Activated naive CD8-positive, alpha-beta T cell treated with anti-CD3 and anti-CD28 coated beads for 36 hours (primary cell): ENCODE measurements around the gene ALX4. TPM values are rescaled to one million over a fixed set of nuclear protein-coding genes. Genes with fewer than 3 reads are reported as not detected.

Source experiments
- DNase-seq: peaks from one replicate; pipeline ENCODE4 v3.0.0; 2021
- H3K27ac Mint-ChIP-seq: one replicate; pipeline ENCODE4 v1.8.0; 2022; ENCODE audit warnings: mild to moderate bottlenecking, moderate library complexity, mixed read lengths
- H3K27me3 Mint-ChIP-seq: one replicate; pipeline ENCODE4 v1.8.0; 2022; ENCODE audit warnings: mild to moderate bottlenecking, mixed read lengths
- H3K36me3 Mint-ChIP-seq: one replicate; pipeline ENCODE4 v1.8.0; 2021; ENCODE audit warnings: mild to moderate bottlenecking, mixed read lengths
- H3K4me1 Mint-ChIP-seq: one replicate; pipeline ENCODE4 v1.8.0; 2021; ENCODE audit warnings: mixed read lengths
- H3K4me3 Mint-ChIP-seq: one replicate; pipeline ENCODE4 v1.8.0; 2022; ENCODE audit warnings: mild to moderate bottlenecking, moderate library complexity, mixed read lengths
- H3K9me3 Mint-ChIP-seq: one replicate; pipeline ENCODE4 v1.8.0; 2022; ENCODE audit warnings: mixed read lengths
- total RNA-seq, 2 experiments: library from RNA; stranded (reverse); gene quantifications; one replicate each; pipeline ENCODE4 v1.2.3, GENCODE V29; 2021

Gene ALX4
- total RNA-seq, 2 experiments from 2014 or later: not detected

DNA sequence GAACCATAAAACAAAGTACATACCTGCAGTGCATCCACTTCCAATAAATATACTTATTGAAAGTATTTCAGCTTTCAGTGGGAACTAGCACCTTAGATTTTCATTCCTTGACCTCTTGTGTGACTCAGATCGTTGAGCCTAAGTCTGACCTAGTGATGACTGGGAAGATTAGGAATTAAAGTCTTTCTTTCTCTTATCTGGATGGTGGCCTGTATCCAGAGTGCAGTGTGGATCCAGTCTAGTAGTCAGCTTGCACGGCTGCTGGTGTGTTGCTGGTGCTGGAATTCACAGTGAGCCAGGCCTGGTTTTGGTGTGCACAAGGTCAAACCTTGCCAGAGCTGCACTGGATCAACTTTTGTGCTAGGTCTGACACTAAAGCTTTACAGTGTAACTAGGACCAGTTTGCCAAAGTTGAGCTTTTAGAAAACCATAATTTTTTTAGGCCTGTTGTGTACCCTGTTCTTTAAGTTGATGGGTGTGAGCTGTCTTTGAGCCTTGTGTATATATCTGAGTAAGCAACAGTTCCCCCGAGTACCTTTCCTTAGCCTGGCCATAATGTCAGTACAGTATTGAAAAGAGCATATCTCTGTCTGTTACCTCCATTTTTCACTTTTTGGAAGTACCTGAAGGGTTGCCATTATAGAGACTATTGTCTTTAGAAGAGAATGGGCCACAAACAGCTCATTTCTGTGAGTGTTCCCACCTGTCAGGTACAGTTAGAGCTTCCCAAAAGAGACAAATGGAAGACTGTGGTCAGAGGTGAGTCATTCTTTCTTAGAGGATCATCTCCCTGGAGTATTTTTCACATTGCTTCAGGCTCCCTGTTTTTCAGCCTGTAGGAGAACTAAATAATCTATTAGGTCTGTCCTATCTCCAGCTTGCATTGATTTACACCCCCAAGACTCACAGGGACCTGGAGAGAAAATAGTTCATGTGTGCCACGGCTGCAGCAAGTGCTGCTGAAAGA, 89.8 kb downstream of the ALX4 start:
- DNase-seq: no peak
- H3K27me3 Mint-ChIP-seq: no peaks in the 10 kb centered on the region
- no peak overlapping the region for H3K4me3 Mint-ChIP-seq
- H3K27ac Mint-ChIP-seq: no peak overlapping the region
- no peaks in the 10 kb centered on the region for H3K9me3 Mint-ChIP-seq
- H3K36me3 Mint-ChIP-seq: peaks cover 15% of the 10 kb centered on the region
- H3K4me1 Mint-ChIP-seq: peaks cover 5% of the 10 kb centered on the region

DNA sequence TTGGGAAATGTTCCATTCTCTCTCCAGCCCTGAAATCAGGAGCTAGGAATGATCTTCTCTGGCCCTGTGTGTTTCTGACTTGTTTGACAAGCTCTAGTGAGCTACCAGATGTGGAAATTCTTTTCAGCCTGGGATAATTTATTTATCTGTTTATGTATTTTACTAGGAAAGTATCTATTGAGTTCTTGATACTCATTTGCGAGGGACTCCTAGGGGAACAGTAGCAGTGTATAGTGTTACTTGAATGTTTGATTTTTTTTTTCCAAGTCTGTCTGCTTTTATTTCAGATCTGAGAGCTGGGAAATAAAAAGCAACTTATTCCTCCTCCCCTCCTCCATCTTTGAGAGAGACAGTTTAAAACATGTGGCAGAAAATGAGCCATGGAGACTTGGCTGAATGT, 92.5 kb downstream of the ALX4 start:
- Mint-ChIP-seq H3K27me3 (no peaks in the 10 kb centered on the region), H3K4me3 (no peak overlapping the region), H3K9me3 (no peaks in the 10 kb centered on the region), H3K27ac (no peak overlapping the region), H3K4me1 (no peaks in the 10 kb centered on the region), H3K36me3 (peaks cover 20% of the 10 kb centered on the region)
- DNase-seq: no peak

DNA sequence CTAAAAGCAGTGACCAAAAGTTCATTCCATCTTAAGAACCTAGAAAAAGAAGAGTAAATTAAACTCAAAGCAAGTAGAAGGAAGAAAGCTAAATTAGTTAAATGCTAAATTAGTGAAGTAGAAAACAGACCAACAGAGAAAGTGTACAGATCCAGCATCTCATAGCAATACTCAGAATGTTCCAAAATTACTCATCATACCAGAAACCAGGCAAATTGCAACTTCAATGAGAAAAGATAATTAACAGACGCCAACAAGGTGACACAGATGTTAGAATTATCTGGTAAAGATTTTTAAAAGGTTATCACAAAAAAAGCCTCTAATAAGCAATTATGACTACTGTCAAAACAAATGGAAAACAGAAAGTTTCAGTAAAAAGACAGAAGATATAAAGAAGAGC, 96.8 kb downstream of the ALX4 start:
- Mint-ChIP-seq H3K4me1 (no peaks in the 10 kb centered on the region), H3K4me3 (no peak overlapping the region), H3K27ac (no peak overlapping the region), H3K36me3 (peaks cover 42% of the 10 kb centered on the region), H3K9me3 (peaks cover 4% of the 10 kb centered on the region), H3K27me3 (no peaks in the 10 kb centered on the region)
- DNase-seq: no peak

DNA sequence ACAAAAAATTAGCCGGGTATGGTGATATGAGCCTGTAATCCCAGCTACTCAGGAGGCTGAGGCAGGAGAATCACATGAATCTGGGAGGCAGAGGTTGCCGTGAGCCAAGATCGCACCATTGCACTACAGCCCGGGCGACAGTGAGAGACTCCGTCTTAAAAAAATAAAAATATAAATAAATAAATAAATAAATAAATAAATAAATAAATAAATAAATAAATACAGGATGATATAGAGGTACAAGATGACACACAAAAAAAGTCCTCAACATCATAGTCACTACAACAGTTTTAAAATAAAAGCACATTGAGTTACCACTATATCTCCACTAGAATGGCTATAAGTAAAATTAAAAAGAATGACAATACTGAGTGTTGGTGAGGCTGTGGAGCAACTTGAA, 97.8 kb downstream of the ALX4 start:
- Mint-ChIP-seq H3K27me3 (no peaks in the 10 kb centered on the region), H3K4me3 (no peak overlapping the region), H3K36me3 (peaks cover 46% of the 10 kb centered on the region), H3K27ac (no peak overlapping the region), H3K4me1 (no peaks in the 10 kb centered on the region), H3K9me3 (peaks cover 4% of the 10 kb centered on the region)
- DNase-seq: no peak

Other genes with a start within 250 kb of the ALX4 start
- 1 to 10 TPM; 4.9 to 5.2 TPM for gene ACCS, start 243.9 kb downstream of the ALX4 start, total RNA-seq
- 10 to 100 TPM; 22.4 to 24.0 TPM for gene EXT2, start 214.5 kb downstream of the ALX4 start, total RNA-seq